Measurements from ENCODE around the gene RPTOR.

RPTOR gene

GRCh38 chr17:81011951-81012350 is 467.3 kb downstream of the RPTOR start:
- Histone ChIP-seq H3K27ac (no peak overlapping the region), H3K4me3 (no peak overlapping the region)
- DNase-seq (ENCODE audit: low spot score) = no peak
- TF ChIP-seq CTCF (IDR thresholded peaks at IDR 0.05) = no peak

- no peak overlapping the region for H3K27ac ChIP-seq
- no peak overlapping the region for H3K4me3 ChIP-seq
- no peak for TF ChIP-seq CTCF (IDR thresholded peaks at IDR 0.05)
- DNase-seq (ENCODE audit: low spot score) = no peak
Measured at GRCh38 chr17:81012574-81013447, 468.2 kb downstream of the RPTOR start.

- H3K4me3 ChIP-seq = no peak overlapping the region
- DNase-seq (ENCODE audit: low spot score) = no peak
- H3K27ac ChIP-seq = no peak overlapping the region
- TF ChIP-seq CTCF (IDR thresholded peaks at IDR 0.05) = no peak
Measured at GRCh38 chr17:81013642-81014041, 469.0 kb downstream of the RPTOR start.

- no peak overlapping the region for H3K4me3 ChIP-seq
- TF ChIP-seq CTCF (IDR thresholded peaks at IDR 0.05) = no peak
- DNase-seq (ENCODE audit: low spot score) = no peak
- no peak overlapping the region for H3K27ac ChIP-seq
Measured at GRCh38 chr17:81015136-81015535, 470.5 kb downstream of the RPTOR start.

Measured in coronary artery (tissue), 2 donors.